Hematopoietic multipotent progenitor cell treated with erythropoietin and hydrocortisone succinate and interleukin-3 and kit ligand, for 6 days (in vitro differentiated cells): Measurements from ENCODE around the gene ABCF2.
A peak's percentile ranks its signal among the peaks of the same experiment; 100 is the strongest.

Experiments used
- DNase-seq: peaks from one replicate; pipeline ENCODE4 v3.0.0-alpha.2; 2015

The ABCF2 gene

DNA sequence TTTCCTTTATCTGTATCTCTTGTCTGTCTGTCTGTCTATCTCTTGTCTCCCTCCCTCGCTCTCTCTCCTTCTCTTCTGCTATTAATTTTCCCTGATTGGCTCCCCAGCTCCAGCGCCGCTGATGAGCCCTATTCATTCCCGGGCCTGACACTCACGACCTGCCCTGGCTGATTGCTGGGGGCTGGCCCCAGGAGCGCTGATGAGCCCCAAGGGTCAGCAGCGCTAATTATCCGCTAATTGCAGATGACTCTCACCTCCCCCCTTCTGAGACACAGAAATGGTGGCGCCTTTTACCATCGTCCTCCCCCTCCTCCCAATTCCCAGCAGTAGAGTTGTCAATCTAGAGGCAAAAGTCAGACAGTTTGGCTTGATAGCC, 58.2 kb downstream of the ABCF2 start:
- no peak for DNase-seq

GRCh38 chr7:151168003-151168786, 58.8 kb downstream of the ABCF2 start:
- peak; percentile 74 for DNase-seq

DNA sequence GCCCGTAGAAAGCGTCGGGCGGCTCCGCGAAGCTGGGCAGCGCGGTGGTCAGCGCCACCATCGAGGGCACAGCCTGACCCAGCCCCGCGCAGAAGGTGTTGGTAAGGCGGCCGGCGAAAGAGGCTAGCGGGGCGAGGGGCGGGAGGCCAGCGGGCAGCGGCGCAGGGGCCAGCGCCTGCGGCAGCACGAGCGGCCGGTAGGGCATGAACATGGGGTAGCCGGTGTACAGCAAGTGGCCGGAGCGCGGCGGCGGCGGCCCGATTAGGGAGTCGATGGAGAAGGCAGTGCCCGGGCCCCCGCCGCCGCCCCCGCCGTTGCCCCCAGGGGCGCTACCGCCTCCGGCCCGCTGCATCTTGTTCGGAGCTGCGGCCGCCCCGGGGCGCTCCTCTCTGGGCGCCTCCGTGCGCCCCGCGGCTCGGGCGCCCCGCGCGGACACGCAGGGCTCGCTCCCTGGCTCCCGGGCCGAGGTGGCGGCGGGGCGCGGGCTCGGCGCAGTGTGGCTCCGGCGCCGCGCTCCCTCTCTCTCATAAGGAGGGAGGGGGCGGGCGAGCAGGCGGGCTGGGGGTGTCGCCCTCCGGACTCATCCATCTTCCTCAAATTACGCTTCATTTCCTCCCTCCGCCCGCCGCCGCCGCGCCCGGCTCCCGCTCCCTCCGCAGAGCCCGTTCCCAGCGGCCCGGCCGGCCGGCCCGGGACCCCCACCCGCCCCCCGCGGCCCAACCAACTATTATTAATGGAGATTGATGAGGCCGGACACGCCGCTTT, 59.6 kb downstream of the ABCF2 start, which contains the start of gene GBX1:
GBX1 (minus strand) TSS at position 498 of the 765 bp plus-strand sequence; CDS start at position 352, 146 bp downstream.
- no peak for DNase-seq

DNA sequence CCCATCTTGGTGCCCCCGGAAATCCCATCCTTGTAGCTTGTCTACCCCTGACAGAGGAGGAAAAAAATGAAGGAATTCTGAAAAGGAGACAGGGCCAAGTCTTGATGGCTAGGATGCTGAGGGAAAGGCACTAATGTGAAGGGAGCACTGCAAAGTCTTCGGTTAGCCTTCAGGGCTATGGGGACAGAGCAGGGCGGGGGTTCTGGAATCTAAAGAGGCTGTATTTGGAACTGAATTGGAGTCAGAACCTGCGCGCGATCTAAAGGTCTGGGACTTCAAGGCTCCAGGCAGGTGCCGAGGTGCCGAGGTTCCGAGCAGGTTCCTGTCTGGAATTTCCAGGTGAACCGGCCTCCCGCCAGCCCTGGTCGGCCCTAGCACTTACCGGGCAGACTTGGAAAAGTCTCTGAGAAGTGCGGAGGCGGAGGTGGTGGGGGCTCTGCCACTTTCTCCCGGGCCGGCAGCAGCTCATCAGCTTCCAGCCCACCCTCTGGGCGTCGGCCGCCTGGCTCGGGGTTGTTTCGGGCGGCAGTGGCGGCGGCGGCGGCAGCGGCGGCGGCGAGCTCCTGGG, 60.3 kb downstream of the ABCF2 start:
- no peak for DNase-seq
